ENCODE measurements around the gene CA12.

DNA sequence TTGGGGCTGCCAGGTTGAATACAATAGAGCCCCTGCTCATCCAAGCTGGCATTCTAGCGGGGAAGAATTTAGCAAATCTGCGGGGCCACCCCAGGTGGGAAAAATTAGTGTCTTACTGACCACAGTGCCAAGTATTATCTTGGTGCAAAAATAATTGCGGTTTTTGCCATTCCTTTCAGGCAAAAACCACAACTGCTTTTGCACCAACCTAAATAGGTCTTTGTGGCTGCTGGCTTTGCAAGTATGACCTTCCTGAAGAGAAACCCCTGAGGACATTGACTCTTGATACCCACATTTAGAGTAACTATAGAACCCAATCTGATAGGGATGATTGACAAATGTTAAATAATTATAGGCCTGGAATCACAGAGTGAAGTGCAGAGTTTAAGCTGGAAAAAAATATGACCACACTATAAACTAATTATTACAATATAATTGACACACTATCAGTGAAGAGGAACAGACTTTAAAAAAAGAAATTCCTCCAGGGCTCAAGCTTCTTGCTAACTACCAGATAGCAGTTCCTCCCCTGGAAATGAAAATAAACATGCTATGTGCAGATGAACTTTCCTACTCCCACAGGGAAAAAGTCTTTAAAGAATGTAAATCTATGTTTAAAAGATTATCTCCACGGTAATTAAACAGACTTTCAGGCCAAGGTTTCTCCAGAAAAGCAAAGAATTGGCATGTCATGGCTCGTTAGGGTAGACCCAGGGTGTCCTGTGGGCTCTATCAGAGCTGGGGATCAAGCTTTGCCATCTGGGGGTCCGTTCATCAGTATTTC, 34.4 kb downstream of the CA12 start:
- no peak for TF ChIP-seq POLR2A (IDR thresholded peaks at IDR 0.05)
- TF ChIP-seq, protein P1, sequence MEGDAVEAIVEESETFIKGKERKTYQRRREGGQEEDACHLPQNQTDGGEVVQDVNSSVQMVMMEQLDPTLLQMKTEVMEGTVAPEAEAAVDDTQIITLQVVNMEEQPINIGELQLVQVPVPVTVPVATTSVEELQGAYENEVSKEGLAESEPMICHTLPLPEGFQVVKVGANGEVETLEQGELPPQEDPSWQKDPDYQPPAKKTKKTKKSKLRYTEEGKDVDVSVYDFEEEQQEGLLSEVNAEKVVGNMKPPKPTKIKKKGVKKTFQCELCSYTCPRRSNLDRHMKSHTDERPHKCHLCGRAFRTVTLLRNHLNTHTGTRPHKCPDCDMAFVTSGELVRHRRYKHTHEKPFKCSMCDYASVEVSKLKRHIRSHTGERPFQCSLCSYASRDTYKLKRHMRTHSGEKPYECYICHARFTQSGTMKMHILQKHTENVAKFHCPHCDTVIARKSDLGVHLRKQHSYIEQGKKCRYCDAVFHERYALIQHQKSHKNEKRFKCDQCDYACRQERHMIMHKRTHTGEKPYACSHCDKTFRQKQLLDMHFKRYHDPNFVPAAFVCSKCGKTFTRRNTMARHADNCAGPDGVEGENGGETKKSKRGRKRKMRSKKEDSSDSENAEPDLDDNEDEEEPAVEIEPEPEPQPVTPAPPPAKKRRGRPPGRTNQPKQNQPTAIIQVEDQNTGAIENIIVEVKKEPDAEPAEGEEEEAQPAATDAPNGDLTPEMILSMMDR (IDR thresholded peaks at IDR 0.05): no peak
